Measurements from ENCODE around the gene CENPU. TPM values are rescaled to one million over a fixed set of nuclear protein-coding genes. Genes with fewer than 3 reads are reported as not detected.
A peak's percentile ranks its signal among the peaks of the same experiment; 100 is the strongest.

The CENPU gene
- total and polyA plus RNA-seq, 2 of the 13 experiments (the other 11 are each of a cell fraction or from before 2014, with no cell fraction given), result 11.7 to 35.8 TPM

DNA sequence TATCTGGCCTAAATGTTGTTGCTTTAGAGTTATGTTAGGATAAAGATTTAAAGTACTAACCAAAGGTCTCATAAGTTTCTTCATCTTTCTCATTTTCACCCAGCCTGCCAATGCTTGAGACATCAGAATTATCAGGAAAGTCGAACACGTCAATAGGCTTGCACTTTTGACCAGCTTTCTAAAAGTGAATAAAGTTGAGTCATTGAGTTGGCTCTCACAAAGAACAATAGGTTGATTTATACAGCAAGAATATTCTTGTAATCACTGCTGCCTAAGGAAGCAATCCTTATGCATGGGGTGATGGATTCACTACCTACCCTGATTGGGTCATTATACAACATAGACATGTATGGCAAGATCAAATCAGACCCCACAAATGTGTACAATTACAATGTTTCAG, 5.0 kb downstream of the CENPU start:
- FAIRE-seq, result peak; percentile 30
- Histone ChIP-seq H3K36me3 (replicated peaks in 1 of 2; ENCODE audit: control insufficient read depth in 1 of 2, insufficient read depth in 2 of 2, low read length in 2 of 2) (peaks cover 2 to 34% of the 10 kb centered on the region in 2 experiments), H3K27me3 (ENCODE audit: control insufficient read depth in 1 of 2, insufficient read depth in 2 of 2, low read length in 2 of 2) (no peaks in the 10 kb centered on the region), H4K20me1 (ENCODE audit: insufficient read depth, low read length) (no peaks in the 10 kb centered on the region), H3K9me3 (ENCODE audit: low read length) (no peaks in the 10 kb centered on the region), H2AFZ (ENCODE audit: low read length) (no peak overlapping the region), H3K4me2 (ENCODE audit: low read depth, low read length) (no peak overlapping the region), H3K27ac (ENCODE audit: extremely low read length, insufficient read depth, low read length) (no peak overlapping the region), H3K4me3 (replicated peaks in 1 of 3; ENCODE audit: insufficient read depth in 1 of 3, low read depth in 2 of 3, low read length in 3 of 3) (no peak overlapping the region), H3K79me2 (ENCODE audit: insufficient read depth, low read length) (peaks cover 46% of the 10 kb centered on the region), H3K9ac (ENCODE audit: insufficient read depth, low read depth, low read length) (no peak overlapping the region), H3K4me1 (ENCODE audit: insufficient read depth, low read length) (peaks cover 51% of the 10 kb centered on the region)
- peak; percentile 61 for DNase-seq (ENCODE audit: low spot score)
- TF ChIP-seq NCOA2 (CRISPR knock-in tag; IDR thresholded peaks at IDR 0.05), result peak; percentile 23; the same call in 1 of the 2 replicates
- no peak for TF ChIP-seq MED1 (CRISPR knock-in tag; IDR thresholded peaks at IDR 0.05)
- TF ChIP-seq FOSL2 (CRISPR knock-in tag; IDR thresholded peaks at IDR 0.05), result peak; percentile 51; the same call in 1 of the 2 replicates
- TF ChIP-seq, protein P1, sequence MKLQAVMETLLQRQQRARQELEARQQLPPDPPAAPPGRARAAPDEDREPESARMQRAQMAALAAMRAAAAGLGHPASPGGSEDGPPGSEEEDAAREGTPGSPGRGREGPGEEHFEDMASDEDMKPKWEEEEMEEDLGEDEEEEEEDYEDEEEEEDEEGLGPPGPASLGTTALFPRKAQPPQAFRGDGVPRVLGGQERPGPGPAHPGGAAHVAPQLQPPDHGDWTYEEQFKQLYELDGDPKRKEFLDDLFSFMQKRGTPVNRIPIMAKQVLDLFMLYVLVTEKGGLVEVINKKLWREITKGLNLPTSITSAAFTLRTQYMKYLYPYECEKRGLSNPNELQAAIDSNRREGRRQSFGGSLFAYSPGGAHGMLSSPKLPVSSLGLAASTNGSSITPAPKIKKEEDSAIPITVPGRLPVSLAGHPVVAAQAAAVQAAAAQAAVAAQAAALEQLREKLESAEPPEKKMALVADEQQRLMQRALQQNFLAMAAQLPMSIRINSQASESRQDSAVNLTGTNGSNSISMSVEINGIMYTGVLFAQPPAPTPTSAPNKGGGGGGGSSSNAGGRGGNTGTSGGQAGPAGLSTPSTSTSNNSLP (IDR thresholded peaks at IDR 0.05; ENCODE audit: low read depth, low read length), result peak; percentile 47
- peak; percentile 67; the same call in 1 of the 2 replicates for TF ChIP-seq SOX5 (CRISPR knock-in tag; IDR thresholded peaks at IDR 0.05; ENCODE audit: borderline replicate concordance)
- TF ChIP-seq HMG20A (CRISPR knock-in tag; IDR thresholded peaks at IDR 0.05; ENCODE audit: borderline replicate concordance), result peak; percentile 58; the same call in 1 of the 2 replicates
- no peak for TF ChIP-seq SOX6 (IDR thresholded peaks at IDR 0.05)
- peak; percentile 55; the same call in 1 of the 2 replicates for TF ChIP-seq SOX6 (CRISPR knock-in tag; IDR thresholded peaks at IDR 0.05)
- TF ChIP-seq TAF1 (CRISPR knock-in tag; IDR thresholded peaks at IDR 0.05), result no peak
- peak; percentile 40; the same call in 1 of the 2 replicates for TF ChIP-seq BCL6 (CRISPR knock-in tag; IDR thresholded peaks at IDR 0.05)
- TF ChIP-seq NR2F2 (IDR thresholded peaks at IDR 0.05; ENCODE audit: borderline replicate concordance, low read depth), result no peak
- no peak for TF ChIP-seq ZFYVE20 (CRISPR knock-in tag; IDR thresholded peaks at IDR 0.05; ENCODE audit: borderline replicate concordance, low read depth)
- TF ChIP-seq EP300 (IDR thresholded peaks at IDR 0.05; ENCODE audit: low read depth in 2 of 2, low read length in 2 of 2), result peak in 1 of 2 experiments; percentile 45; a peak in 1 of 4 replicates
- no peak for TF ChIP-seq EP300 (CRISPR knock-in tag; IDR thresholded peaks at IDR 0.05; ENCODE audit: borderline replicate concordance)
- peak; percentile 52 for TF ChIP-seq RARA (CRISPR knock-in tag; IDR thresholded peaks at IDR 0.05)
- no peak for TF ChIP-seq SOX13 (IDR thresholded peaks at IDR 0.05)
- TF ChIP-seq SOX13 (CRISPR knock-in tag; conservative IDR thresholded peaks at IDR 0.05 in 1 of 2, IDR thresholded peaks at IDR 0.05 in 1 of 2), result peak in 1 of 2 experiments; percentile 78; a peak in 2 of 4 replicates
- TF ChIP-seq ARID5B (CRISPR knock-in tag; IDR thresholded peaks at IDR 0.05), result peak; percentile 48; the same call in 1 of the 2 replicates
- 0 out of 2 replicates have a peak, but pooled peaks have one; percentile 7 for TF ChIP-seq CEBPB (IDR thresholded peaks at IDR 0.05; ENCODE audit: borderline replicate concordance, low read depth, low read length)
- no peak for TF ChIP-seq HIVEP1 (CRISPR knock-in tag; IDR thresholded peaks at IDR 0.05)
- TF ChIP-seq RCOR2 (CRISPR knock-in tag; IDR thresholded peaks at IDR 0.05), result 0 out of 2 replicates have a peak, but pooled peaks have one; percentile 28
- TF ChIP-seq KLF16 (CRISPR knock-in tag; IDR thresholded peaks at IDR 0.05), result no peak
- peak; percentile 20; the same call in 1 of the 2 replicates for TF ChIP-seq CEBPG (CRISPR knock-in tag; IDR thresholded peaks at IDR 0.05)
- TF ChIP-seq GATAD2A (CRISPR knock-in tag; IDR thresholded peaks at IDR 0.05), result 0 out of 2 replicates have a peak, but pooled peaks have one; percentile 27
- ChIA-PET CTCF (ENCODE audit: low intra/inter-chr PET ratio, low total read pairs) (no interaction called here), POLR2A (no interaction called here)
- no TSS peak for BruUV-seq (replicated peaks)
- intact Hi-C loops (cut with micrococcal nuclease; ENCODE audit: unreplicated experiment), result no loop called here
- 20% methylated on average over 2 of the region's 2 CpGs for WGBS (ENCODE audit: low lambda C conversion rate)
- in situ Hi-C loops (cut with HindIII; ENCODE audit: extremely low pct_ligation_motif_present, low pct_unique_long_range_greater_than_20kb), result no loop called here
- ATAC-seq, result no peak
